Testis (tissue), 3 donors: ENCODE data around the gene DCHS2. TPM values are rescaled to one million over a fixed set of nuclear protein-coding genes. Genes with fewer than 3 reads are reported as not detected.

Experiments
- DNase-seq: peaks from one replicate; pipeline ENCODE4 v3.0.0-alpha.2; 2019
- H3K27ac ChIP-seq, 2 donors: fragments of 200-600 bp; sonication (generic); one replicate each; pipeline ENCODE4 v1.5.1; 2019
- H3K27me3 ChIP-seq: fragments of 200-600 bp; sonication (generic); one replicate; pipeline ENCODE4 v1.5.1; 2019
- H3K36me3 ChIP-seq: fragments of 200-600 bp; sonication (generic); one replicate; pipeline ENCODE4 v1.5.1; 2017; ENCODE audit warnings: low read depth; ENCODE audit errors: missing control alignments
- H3K4me1 ChIP-seq: fragments of 200-600 bp; sonication (generic); one replicate; pipeline ENCODE4 v1.5.1; 2019
- H3K4me3 ChIP-seq, 2 donors: fragments of 200-600 bp; sonication (generic); one replicate each; pipeline ENCODE4 v1.5.1; 2017 to 2019
- H3K9me3 ChIP-seq: fragments of 200-600 bp; sonication (generic); one replicate; pipeline ENCODE4 v1.5.1; 2017
- POLR2A ChIP-seq: fragments of 450-650 bp; IDR thresholded peaks from one replicate; pipeline ENCODE4 v1.6.1; 2017; ENCODE audit warnings: antibody characterized with exemption, mild to moderate bottlenecking, moderate library complexity
- WGBS, 2 donors: methylation state at CpG; one replicate each; pipeline ENCODE4 v1.1.5; 2018; 5-methylcytosine and 5-hydroxymethylcytosine counted together
- intact Hi-C: fragments of 100-400 bp; cut with DNase I; formaldehyde crosslinking; loops from one replicate; pipeline ENCODE4 v1.15.1; 2023; ENCODE audit warnings: low total_unique reads
- polyA plus RNA-seq: library from polyadenylated mRNA; stranded (reverse); fragments of 350-450 nt; fragmentation: Illumina TruSeq; extraction: RNeasy Lipid Tissue Mini Kit (QIAGEN cat#74804); gene quantifications from one replicate; pipeline ENCODE4 v1.2.3, GENCODE V29; 2014; ENCODE audit warnings: low read depth, low replicate concordance; ENCODE audit not compliant: insufficient read depth
- total RNA-seq, 2 donors: library from RNA; depleted of rRNA; stranded (reverse); fragments of >200 nt; gene quantifications; one replicate each; pipeline ENCODE4 v1.2.3, GENCODE V29; 2016
- TF ChIP-seq, protein P1 (sequence below), 3 experiments: fragments of 450-650 bp in 2 of 3; fragments of 200-600 bp in 1 of 3; sonication (generic) in 1 of 3; IDR thresholded peaks; one replicate each; pipeline ENCODE4 v1.5.1; 2016 to 2019; ENCODE audit warnings: antibody characterized with exemption in 3 of 3, mild to moderate bottlenecking in 2 of 3, moderate library complexity in 1 of 3

The DCHS2 gene
- total and polyA plus RNA-seq, 3 donors from 2014 or later, result 2.4 to 6.5 (median 4.7) TPM

DNA sequence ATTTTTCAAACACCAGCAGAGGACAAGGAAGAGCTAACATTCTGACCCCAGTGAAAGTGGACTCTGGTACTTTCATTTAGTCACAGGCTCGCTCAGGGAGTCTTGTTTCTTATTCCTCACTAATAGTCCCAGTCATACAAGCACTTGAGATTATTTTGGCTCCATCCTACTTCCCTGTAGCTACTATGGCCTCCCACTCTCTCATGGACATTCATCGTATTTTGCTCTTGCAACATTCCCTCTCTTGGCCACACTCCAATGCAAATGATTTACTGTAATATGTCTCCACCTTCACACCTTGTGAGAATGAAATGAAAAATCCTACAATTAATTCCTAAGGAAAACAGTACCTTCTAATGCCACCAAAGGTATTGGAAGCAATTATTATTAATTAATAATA lies 37.3 kb upstream of the DCHS2 start:
- Histone ChIP-seq H3K4me1 (no peaks in the 10 kb centered on the region), H3K4me3 (no peak overlapping the region), H3K27me3 (no peaks in the 10 kb centered on the region), H3K36me3 (no peaks in the 10 kb centered on the region), H3K27ac (no peak overlapping the region), H3K9me3 (no peaks in the 10 kb centered on the region)
- intact Hi-C loops, result no loop called here
- 56 to 59% methylated on average over 2 of the region's 2 CpGs for WGBS, 2 donors
- no peak for DNase-seq
- TF ChIP-seq POLR2A, result no peak
- TF ChIP-seq, protein P1, sequence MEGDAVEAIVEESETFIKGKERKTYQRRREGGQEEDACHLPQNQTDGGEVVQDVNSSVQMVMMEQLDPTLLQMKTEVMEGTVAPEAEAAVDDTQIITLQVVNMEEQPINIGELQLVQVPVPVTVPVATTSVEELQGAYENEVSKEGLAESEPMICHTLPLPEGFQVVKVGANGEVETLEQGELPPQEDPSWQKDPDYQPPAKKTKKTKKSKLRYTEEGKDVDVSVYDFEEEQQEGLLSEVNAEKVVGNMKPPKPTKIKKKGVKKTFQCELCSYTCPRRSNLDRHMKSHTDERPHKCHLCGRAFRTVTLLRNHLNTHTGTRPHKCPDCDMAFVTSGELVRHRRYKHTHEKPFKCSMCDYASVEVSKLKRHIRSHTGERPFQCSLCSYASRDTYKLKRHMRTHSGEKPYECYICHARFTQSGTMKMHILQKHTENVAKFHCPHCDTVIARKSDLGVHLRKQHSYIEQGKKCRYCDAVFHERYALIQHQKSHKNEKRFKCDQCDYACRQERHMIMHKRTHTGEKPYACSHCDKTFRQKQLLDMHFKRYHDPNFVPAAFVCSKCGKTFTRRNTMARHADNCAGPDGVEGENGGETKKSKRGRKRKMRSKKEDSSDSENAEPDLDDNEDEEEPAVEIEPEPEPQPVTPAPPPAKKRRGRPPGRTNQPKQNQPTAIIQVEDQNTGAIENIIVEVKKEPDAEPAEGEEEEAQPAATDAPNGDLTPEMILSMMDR (IDR thresholded peaks at IDR 0.05), result no peak

DNA sequence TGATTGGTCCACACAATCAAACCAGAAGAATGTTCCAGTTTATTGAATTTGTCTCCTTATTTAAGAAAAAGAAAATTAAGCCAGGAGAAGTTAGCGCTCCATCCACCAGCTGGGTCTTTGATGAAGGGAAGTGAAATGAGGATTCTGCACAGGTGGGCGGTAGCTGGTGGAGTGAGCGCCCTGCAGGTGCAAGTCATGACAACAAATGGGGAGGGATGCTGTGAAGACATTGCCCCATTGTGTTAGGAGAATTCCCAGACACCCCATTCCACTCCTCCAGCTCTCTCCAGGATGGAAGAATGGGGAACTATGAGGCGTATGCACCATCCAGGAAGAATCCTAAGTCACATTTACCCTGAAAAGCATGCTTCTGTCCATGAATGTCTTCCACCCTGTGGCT lies 35.7 kb upstream of the DCHS2 start:
- Histone ChIP-seq H3K9me3 (no peaks in the 10 kb centered on the region), H3K4me1 (no peaks in the 10 kb centered on the region), H3K27me3 (no peaks in the 10 kb centered on the region), H3K36me3 (no peaks in the 10 kb centered on the region), H3K27ac (no peak overlapping the region), H3K4me3 (no peak overlapping the region)
- DNase-seq, result no peak
- 91 to 93% methylated on average over 4 of the region's 4 CpGs for WGBS, 2 donors
- TF ChIP-seq POLR2A, result no peak
- TF ChIP-seq, protein P1 (IDR thresholded peaks at IDR 0.05), result no peak
- intact Hi-C loops, result no loop called here

DNA sequence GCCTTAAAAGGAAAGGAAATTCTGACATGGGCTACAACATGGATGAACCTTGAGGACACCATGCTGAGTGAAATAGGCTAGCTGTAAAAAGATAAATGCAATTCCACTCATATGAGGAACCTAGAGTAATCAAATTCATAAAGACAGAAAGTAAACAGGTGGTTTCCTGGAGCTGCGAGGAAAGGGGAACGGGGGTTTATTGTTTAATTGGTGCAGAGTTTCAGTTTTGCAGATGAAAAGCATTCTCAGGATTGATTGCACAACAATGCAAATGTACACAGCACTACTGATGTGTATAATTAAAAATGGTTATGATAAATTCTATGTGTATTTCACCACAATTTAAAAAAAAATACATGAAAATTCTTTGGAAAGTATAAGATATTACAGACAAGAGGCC lies 34.6 kb upstream of the DCHS2 start:
- no peaks in the 10 kb centered on the region for H3K9me3 ChIP-seq
- no peaks in the 10 kb centered on the region for H3K27me3 ChIP-seq
- 79 to 83% methylated on average over 2 of the region's 2 CpGs for WGBS, 2 donors
- DNase-seq, result no peak
- no peaks in the 10 kb centered on the region for H3K4me1 ChIP-seq
- intact Hi-C loops, result no loop called here
- TF ChIP-seq, protein P1 (IDR thresholded peaks at IDR 0.05), result no peak
- no peak for TF ChIP-seq POLR2A
- no peak overlapping the region for H3K27ac ChIP-seq
- H3K4me3 ChIP-seq, result no peak overlapping the region
- no peaks in the 10 kb centered on the region for H3K36me3 ChIP-seq

DNA sequence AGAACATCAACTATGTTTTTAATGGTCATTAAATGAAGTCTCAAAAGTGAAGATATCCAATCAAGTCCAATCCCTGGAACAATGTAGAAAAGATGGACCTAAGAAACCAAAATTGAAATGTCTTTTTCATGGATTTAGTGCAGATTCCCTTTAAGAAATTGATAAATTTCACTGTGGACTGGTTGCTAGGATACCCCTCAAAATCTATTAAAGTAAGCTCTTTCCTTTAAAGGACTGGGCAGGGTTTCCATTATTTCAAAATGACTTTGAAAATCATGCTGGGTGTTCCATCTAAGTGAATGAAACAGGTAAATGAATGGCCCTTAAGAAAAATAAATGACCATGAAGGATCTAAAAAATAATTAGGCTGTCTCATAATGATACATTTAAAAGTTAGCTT lies 30.0 kb upstream of the DCHS2 start:
- Histone ChIP-seq H3K27ac (no peak overlapping the region), H3K4me1 (no peaks in the 10 kb centered on the region), H3K27me3 (no peaks in the 10 kb centered on the region), H3K36me3 (no peaks in the 10 kb centered on the region), H3K9me3 (no peaks in the 10 kb centered on the region), H3K4me3 (no peak overlapping the region)
- intact Hi-C loops, result no loop called here
- TF ChIP-seq POLR2A, result no peak
- TF ChIP-seq, protein P1 (IDR thresholded peaks at IDR 0.05), result no peak
- no peak for DNase-seq

DNA sequence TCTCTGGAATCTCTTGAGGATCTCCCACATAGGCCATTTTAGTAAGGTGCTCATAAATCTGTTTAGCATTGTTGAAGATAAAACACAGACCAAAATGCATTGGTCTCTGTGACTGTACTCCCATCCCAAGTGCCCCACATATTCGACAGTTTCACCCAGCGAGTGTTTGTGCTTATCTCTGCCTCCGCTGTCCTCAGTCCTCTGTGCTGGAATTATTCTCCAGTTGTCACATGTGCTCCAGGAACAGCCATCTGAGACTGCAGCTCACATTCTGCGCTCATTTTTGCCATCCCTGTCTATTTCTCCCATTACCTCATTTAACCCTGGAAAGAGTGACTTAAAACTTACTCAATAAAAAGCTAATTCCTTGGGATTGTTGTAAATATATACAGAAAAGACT lies 27.6 kb upstream of the DCHS2 start:
- no peak for TF ChIP-seq POLR2A
- TF ChIP-seq, protein P1 (IDR thresholded peaks at IDR 0.05), result no peak
- H3K36me3 ChIP-seq, result no peaks in the 10 kb centered on the region
- H3K9me3 ChIP-seq, result no peaks in the 10 kb centered on the region
- H3K4me3 ChIP-seq, result no peak overlapping the region
- intact Hi-C loops, result no loop called here
- no peaks in the 10 kb centered on the region for H3K4me1 ChIP-seq
- no peaks in the 10 kb centered on the region for H3K27me3 ChIP-seq
- DNase-seq, result no peak
- no peak overlapping the region for H3K27ac ChIP-seq
- WGBS, 2 donors, result 63 to 71% methylated on average over 4 of the region's 4 CpGs
